Astrocyte of the spinal cord (primary cell): ENCODE results near the gene FAM227A.

ENCODE experiments used
- DNase-seq: peaks from one replicate; pipeline ENCODE4 v3.0.0; 2011; ENCODE audit warnings: low read depth, low spot score
- H3K4me3 ChIP-seq: 2 replicates; pipeline ENCODE4 v1.5.1; 2011; ENCODE audit warnings: low read depth, mild to moderate bottlenecking, low read length, moderate library complexity
- in situ Hi-C: cut with HindIII; loops from 2 replicates; pipeline ENCODE4 v1.10.0; 2017; ENCODE audit warnings: low sequenced_read_pairs
- TF ChIP-seq, protein P1 (sequence below): IDR thresholded peaks from 2 replicates; pipeline ENCODE4 v1.5.1; 2012; ENCODE audit warnings: low read depth, mild to moderate bottlenecking, low read length, inconsistent platforms

The FAM227A gene

DNA sequence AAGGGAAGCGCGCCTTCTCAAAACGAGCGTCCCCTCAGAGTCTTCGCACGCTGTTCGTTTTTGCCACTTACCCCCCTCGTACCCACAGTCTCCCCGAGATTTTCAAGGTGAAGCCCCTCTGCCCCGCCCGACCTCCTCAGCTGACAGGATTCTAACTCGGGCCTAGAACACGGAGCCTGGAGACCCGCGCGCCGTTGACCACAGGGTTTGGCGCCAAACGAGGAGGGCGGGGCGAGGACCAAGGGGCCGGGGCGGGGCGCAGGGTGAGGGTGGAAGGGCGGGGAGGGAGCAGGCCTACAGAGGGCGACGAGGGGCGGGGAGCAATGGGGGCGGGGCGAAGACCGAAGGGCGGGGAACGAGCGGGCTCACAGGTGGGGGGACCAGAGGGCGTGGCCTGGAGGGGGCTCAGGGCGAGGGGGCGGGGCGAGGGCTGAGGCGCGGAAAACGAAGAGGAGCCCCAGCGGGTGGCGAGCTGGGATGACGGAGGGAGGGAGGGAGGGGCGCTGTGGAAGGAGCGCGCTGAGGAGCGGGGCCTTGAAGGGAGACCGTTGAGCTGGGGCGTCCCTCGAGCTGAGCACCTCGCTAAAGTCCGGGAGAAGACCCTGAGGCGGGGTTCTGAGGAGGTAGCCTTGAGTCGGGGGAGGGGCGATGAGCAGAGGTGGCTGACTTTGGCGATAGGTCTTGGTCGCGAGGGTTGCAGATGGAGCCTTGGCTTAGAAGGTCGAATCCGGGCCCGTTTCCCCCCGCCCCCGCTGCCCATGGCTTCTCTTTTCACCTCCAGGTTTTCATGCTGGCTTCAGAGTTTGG is 86.0 kb downstream of the FAM227A start, which contains the start of gene DMC1:
TSS of gene DMC1 (minus strand) at position 212 of the 807 bp plus-strand sequence. CDS start 1,927 bp downstream, outside the sequence.
- peak within 1 kb of the TSS; percentile 72 for H3K4me3 ChIP-seq
- in situ Hi-C loops, result no loop called here
- TF ChIP-seq, protein P1, sequence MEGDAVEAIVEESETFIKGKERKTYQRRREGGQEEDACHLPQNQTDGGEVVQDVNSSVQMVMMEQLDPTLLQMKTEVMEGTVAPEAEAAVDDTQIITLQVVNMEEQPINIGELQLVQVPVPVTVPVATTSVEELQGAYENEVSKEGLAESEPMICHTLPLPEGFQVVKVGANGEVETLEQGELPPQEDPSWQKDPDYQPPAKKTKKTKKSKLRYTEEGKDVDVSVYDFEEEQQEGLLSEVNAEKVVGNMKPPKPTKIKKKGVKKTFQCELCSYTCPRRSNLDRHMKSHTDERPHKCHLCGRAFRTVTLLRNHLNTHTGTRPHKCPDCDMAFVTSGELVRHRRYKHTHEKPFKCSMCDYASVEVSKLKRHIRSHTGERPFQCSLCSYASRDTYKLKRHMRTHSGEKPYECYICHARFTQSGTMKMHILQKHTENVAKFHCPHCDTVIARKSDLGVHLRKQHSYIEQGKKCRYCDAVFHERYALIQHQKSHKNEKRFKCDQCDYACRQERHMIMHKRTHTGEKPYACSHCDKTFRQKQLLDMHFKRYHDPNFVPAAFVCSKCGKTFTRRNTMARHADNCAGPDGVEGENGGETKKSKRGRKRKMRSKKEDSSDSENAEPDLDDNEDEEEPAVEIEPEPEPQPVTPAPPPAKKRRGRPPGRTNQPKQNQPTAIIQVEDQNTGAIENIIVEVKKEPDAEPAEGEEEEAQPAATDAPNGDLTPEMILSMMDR, result no peak
- peak; percentile 83 for DNase-seq

DNA sequence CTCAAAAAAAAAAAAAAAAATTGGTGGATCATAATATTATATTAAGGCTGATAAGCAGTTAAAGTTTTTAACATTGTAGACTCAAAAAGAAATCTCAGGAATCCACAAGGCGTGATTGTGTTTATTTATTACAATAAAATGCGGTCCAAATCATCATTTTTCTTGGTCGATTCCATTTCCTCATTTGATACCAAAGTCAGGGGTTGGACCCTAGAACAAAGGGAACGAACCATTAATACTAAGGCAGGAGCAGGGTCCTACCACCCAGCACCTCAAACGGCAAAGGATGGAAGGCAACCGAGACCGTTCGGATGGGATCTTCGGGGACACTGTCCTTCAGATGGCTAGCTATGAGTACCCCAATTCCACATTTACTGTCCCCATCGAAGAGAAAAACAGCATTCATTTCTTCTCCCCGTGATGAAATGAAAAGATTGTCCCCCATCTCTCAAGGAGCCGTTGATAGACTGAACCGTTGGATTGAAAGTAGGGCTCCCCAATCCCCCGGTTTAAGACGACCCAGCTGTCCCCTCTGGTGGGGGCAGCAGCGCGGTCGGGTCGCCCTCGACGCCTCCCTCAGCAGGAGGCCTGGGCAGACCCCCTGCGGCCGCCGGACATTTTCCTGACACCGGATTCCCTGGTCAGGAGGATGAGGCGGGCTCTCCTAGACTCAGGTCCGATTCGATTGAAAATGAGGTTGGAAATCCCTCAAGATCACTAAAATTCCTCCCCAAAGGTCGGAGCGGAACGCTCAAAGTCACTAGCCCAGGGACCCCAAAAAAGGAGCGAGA is 86.8 kb downstream of the FAM227A start:
- in situ Hi-C loops, result no loop called here
- TF ChIP-seq, protein P1, result no peak
- no peak for DNase-seq
- H3K4me3 ChIP-seq, result peak overlapping the region; percentile 72

DNA sequence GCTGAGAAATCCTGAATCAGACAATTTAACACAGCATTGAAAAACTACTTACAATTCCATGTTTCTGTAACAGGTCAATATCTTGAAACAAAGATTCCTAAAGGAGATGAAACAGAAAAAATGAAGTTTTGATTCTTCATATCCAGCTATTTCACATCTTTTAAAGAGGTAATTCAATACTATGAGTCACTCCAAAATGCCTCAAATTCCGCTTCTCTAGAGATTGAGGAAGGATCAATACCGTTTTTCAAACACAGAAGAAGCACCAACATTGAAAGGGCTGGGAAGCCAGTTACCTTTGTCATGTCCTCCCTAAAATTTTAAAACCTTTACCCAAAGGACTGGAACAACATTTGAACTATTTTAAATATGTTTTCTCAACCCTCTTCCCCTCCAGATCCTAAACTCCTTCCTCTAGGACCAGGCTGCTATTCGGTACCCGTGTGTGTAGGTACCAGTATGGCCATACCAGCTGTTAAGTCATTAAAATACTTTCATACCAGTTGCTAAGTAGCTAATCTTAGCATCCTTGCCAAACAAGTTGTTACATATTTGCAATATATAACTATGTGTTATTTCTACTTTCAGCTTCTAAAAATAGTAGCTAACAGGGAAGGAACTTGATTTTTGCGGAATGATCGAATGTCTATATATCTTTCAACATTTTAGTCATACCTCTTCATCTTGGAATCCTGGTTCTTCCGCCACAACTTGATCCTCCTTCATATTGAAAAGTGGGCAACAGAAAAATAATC is 88.5 kb downstream of the FAM227A start:
- in situ Hi-C loops, result no loop called here
- TF ChIP-seq, protein P1, result no peak
- DNase-seq, result no peak
- no peak overlapping the region for H3K4me3 ChIP-seq

DNA sequence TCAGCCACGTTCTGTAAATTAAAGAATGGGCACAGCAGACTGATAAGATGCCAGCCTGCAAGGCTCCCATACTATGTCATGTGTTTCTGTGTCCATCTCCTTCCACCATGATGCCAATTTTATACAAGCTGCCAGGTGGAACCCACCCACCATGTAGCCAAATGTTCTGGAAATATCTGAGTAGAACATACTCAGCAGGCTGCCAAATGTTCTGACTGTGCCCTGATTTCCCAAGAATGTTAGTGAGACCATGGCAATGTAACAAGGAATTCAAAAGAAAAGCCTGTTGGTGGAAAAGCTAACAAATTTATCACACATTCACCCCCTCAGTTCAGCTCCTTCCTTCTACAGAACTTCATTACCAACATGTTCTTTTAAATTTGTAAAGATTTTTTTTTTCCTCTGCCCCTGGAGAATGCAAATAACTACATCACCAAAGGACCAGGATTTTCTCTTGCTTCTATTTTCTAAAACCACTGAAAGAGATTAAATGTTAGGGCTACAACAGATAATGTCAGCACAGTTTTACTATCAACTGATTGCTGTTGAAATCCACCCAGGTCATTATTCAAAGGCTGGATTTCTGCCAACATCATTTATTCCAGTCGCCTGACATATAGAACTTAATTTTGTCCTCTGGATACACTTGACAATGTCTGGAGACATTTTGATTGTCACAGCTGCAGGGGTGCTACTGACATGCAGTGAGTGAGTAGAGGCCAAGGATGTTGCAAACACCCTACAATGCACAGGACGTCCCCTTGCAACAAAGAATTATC is 89.3 kb downstream of the FAM227A start:
- no peak for DNase-seq
- no peak overlapping the region for H3K4me3 ChIP-seq
- TF ChIP-seq, protein P1, result no peak
- in situ Hi-C loops, result no loop called here

DNA sequence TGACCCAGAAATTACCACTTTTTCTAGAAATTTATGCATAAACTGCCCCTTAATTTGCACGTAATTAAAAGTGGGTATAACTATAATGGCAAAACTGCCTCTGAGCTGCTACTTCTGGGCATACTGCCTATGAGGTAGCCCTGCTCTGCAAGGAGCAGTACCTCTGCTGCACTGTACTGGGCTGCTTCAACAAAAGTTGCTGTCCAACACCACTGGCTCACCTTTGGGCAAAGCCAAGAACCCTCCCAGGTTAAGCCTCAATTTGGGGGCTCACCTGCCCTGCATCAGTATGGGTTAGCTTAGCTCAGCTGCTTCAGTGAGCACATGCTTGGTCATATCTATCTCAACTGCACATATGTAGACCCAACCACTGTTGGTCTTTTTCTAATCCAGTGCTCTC is 90.8 kb downstream of the FAM227A start:
- no peak for DNase-seq
- no peak overlapping the region for H3K4me3 ChIP-seq
- TF ChIP-seq, protein P1, result no peak
- in situ Hi-C loops, result no loop called here
